ENCODE data around the gene RPUSD2. TPM values are rescaled to one million over a fixed set of nuclear protein-coding genes. Genes with fewer than 3 reads are reported as not detected.

The RPUSD2 gene
- polyA plus RNA-seq, 1 of the 3 experiments (the other 2 are of a cell fraction), result 10.8 TPM

- DNase-seq, result no peak
- H3K27ac ChIP-seq (ENCODE audit: low read depth in 2 of 2, low read length in 1 of 2), result no peak overlapping the region
- no peaks in the 10 kb centered on the region for H3K9me2 ChIP-seq
- H3K4me3 ChIP-seq (ENCODE audit: low read depth in 2 of 2, low read length in 1 of 2), result no peak overlapping the region
- H3K4me1 ChIP-seq (ENCODE audit: control insufficient read depth in 1 of 2, insufficient read depth in 2 of 2, low read depth in 1 of 2, low read length in 1 of 2), result peaks cover 0 to 4% of the 10 kb centered on the region in 2 experiments; a peak in 1 of 4 replicates
- no peaks in the 10 kb centered on the region for H3K9me3 ChIP-seq
- 86% methylated on average over 5 of the region's 5 CpGs for WGBS (ENCODE audit: low lambda C conversion rate)
- TF ChIP-seq SIN3A (IDR thresholded peaks at IDR 0.05; ENCODE audit: borderline replicate concordance, low read depth, low read length) (no peak), FOSL2 (IDR thresholded peaks at IDR 0.05; ENCODE audit: borderline replicate concordance, low read depth) (no peak), ELF1 (IDR thresholded peaks at IDR 0.05) (no peak), JUND (IDR thresholded peaks at IDR 0.05) (no peak), NFIC (IDR thresholded peaks at IDR 0.05; ENCODE audit: borderline replicate concordance) (no peak), TAF1 (IDR thresholded peaks at IDR 0.05; ENCODE audit: borderline replicate concordance, low read depth, low read length) (no peak), POLR2AphosphoS5 (IDR thresholded peaks at IDR 0.05; ENCODE audit: low read depth, low read length) (no peak), FOXM1 (IDR thresholded peaks at IDR 0.05; ENCODE audit: low read depth) (no peak), PBX3 (IDR thresholded peaks at IDR 0.05) (no peak), GABPA (IDR thresholded peaks at IDR 0.05; ENCODE audit: low read depth) (no peak)
- H3K4me2 ChIP-seq, result no peak overlapping the region
- no peak overlapping the region for H2AFZ ChIP-seq (ENCODE audit: low read depth)
- H3F3A ChIP-seq (replicated peaks; ENCODE audit: insufficient read depth), result no peaks in the 10 kb centered on the region
- H3K27me3 ChIP-seq (ENCODE audit: insufficient read depth), result no peaks in the 10 kb centered on the region
- no peaks in the 10 kb centered on the region for H3K79me2 ChIP-seq (ENCODE audit: insufficient read depth)
- no peak overlapping the region for H3K9ac ChIP-seq
- peaks cover 0 to 5% of the 10 kb centered on the region in 2 experiments for H3K36me3 ChIP-seq (replicated peaks in 1 of 2; ENCODE audit: control insufficient read depth in 1 of 2, insufficient read depth in 2 of 2, low read length in 1 of 2)
- ChIA-PET POLR2A (no interaction called here), CTCF (interaction anchor here (0.6 to 2.4 kb wide), 2 partner anchors 24 to 137 kb away, joined by 3 to 7 read pairs; no protein-coding TSS in a partner anchor)
- no peaks in the 10 kb centered on the region for H4K20me1 ChIP-seq (ENCODE audit: insufficient read depth)
Measured at GRCh38 chr15:40543631-40544294, 25.3 kb upstream of the RPUSD2 start.

- H3K27ac ChIP-seq (ENCODE audit: low read depth in 2 of 2, low read length in 1 of 2), result no peak overlapping the region
- H3K9ac ChIP-seq, result no peak overlapping the region
- CTCF ChIA-PET, result interaction anchor here (2.4 kb wide), 1 partner anchor 26 kb away, joined by 7 read pairs; no protein-coding TSS in a partner anchor
- no peak overlapping the region for H3K4me3 ChIP-seq (ENCODE audit: low read depth in 2 of 2, low read length in 1 of 2)
- 73% methylated on average over 1 of the region's 1 CpG for WGBS (ENCODE audit: low lambda C conversion rate)
- no peaks in the 10 kb centered on the region for H4K20me1 ChIP-seq (ENCODE audit: insufficient read depth)
- H3K9me3 ChIP-seq, result no peaks in the 10 kb centered on the region
- POLR2A ChIA-PET, result no interaction called here
- H3K4me1 ChIP-seq (ENCODE audit: control insufficient read depth in 1 of 2, insufficient read depth in 2 of 2, low read depth in 1 of 2, low read length in 1 of 2), result no peaks in the 10 kb centered on the region
- DNase-seq, result no peak
- H3K27me3 ChIP-seq (ENCODE audit: insufficient read depth), result no peaks in the 10 kb centered on the region
- H3K36me3 ChIP-seq (replicated peaks in 1 of 2; ENCODE audit: control insufficient read depth in 1 of 2, insufficient read depth in 2 of 2, low read length in 1 of 2), result peaks cover under 1 to 5% of the 10 kb centered on the region in 2 experiments
- H3K4me2 ChIP-seq, result no peak overlapping the region
- H3K79me2 ChIP-seq (ENCODE audit: insufficient read depth), result no peaks in the 10 kb centered on the region
- H3F3A ChIP-seq (replicated peaks; ENCODE audit: insufficient read depth), result no peaks in the 10 kb centered on the region
- no peak overlapping the region for H2AFZ ChIP-seq (ENCODE audit: low read depth)
- H3K9me2 ChIP-seq, result no peaks in the 10 kb centered on the region
- no peak for TF ChIP-seq EP300 (IDR thresholded peaks at IDR 0.05; ENCODE audit: borderline replicate concordance in 1 of 2, low read depth in 1 of 2, low read length in 1 of 2)
- no peak for TF ChIP-seq REST (IDR thresholded peaks at IDR 0.05; ENCODE audit: low read depth, low read length)
- TF ChIP-seq FOSL2 (IDR thresholded peaks at IDR 0.05; ENCODE audit: borderline replicate concordance, low read depth), result no peak
- no peak for TF ChIP-seq JUND (IDR thresholded peaks at IDR 0.05)
- no peak for TF ChIP-seq PBX3 (IDR thresholded peaks at IDR 0.05)
- no peak for TF ChIP-seq MEF2A (IDR thresholded peaks at IDR 0.05; ENCODE audit: borderline replicate concordance, low read depth)
- no peak for TF ChIP-seq RXRA (IDR thresholded peaks at IDR 0.05; ENCODE audit: borderline replicate concordance, low read depth)
- TF ChIP-seq IRF3 (IDR thresholded peaks at IDR 0.05; ENCODE audit: low read depth, low read length), result no peak
- TF ChIP-seq MXI1 (IDR thresholded peaks at IDR 0.05; ENCODE audit: low read depth, low read length), result no peak
- TF ChIP-seq FOXM1 (IDR thresholded peaks at IDR 0.05; ENCODE audit: low read depth), result no peak
- no peak for TF ChIP-seq ZBTB33 (IDR thresholded peaks at IDR 0.05; ENCODE audit: borderline replicate concordance, low read depth)
Measured at GRCh38 chr15:40545457-40545856, 23.6 kb upstream of the RPUSD2 start.

Measured in SK-N-SH (cell line).